Measurements from ENCODE around the gene GGT7. TPM values are rescaled to one million over a fixed set of nuclear protein-coding genes. Genes with fewer than 3 reads are reported as not detected.
"Not testable (repeated sequence)": the region's sequence is repeated elsewhere in the genome, so short reads cannot be mapped to it uniquely, and the experiment has no call there.

GGT7 gene
- total RNA-seq, 1 experiment from 2014 or later = 27.7 TPM

DNA sequence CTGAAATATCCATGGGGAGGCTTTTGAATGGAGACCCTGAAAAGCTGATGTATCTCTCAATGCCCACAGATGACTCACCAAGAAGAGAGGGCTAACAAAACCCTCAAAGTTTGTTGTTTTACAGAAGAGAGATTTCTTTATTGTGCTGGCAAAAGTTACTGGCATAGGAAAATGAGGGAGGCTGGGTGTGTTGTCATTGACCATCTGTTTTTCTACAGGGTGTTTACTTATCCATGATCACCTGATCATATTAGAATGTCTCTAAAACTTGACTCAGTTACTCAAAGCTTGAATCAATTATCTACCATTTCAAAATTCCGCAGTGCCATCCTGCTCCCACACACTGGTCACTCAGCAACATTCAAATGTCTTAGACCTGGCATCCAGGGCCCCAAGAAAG, 57.0 kb downstream of the GGT7 start:
- no peaks in the 10 kb centered on the region for H3K27me3 Mint-ChIP-seq (ENCODE audit: low read depth)
- H3K27ac Mint-ChIP-seq = no peak overlapping the region
- TF ChIP-seq RORB (CRISPR knock-in tag; IDR thresholded peaks at IDR 0.05) (no peak), SMAD3 (CRISPR knock-in tag; IDR thresholded peaks at IDR 0.05; ENCODE audit: borderline replicate concordance) (no peak), ZNF317 (CRISPR knock-in tag; IDR thresholded peaks at IDR 0.05; ENCODE audit: borderline replicate concordance, low read depth) (no peak), ZNF121 (CRISPR knock-in tag; IDR thresholded peaks at IDR 0.05) (no peak), EMX1 (CRISPR knock-in tag; IDR thresholded peaks at IDR 0.05) (no peak), ZNF423 (CRISPR knock-in tag; IDR thresholded peaks at IDR 0.05) (no peak), MYBL2 (CRISPR knock-in tag; IDR thresholded peaks at IDR 0.05) (no peak), JAZF1 (CRISPR knock-in tag; IDR thresholded peaks at IDR 0.05) (no peak), ZNF671 (CRISPR knock-in tag; IDR thresholded peaks at IDR 0.05) (no peak)
- TF ChIP-seq, protein P1, sequence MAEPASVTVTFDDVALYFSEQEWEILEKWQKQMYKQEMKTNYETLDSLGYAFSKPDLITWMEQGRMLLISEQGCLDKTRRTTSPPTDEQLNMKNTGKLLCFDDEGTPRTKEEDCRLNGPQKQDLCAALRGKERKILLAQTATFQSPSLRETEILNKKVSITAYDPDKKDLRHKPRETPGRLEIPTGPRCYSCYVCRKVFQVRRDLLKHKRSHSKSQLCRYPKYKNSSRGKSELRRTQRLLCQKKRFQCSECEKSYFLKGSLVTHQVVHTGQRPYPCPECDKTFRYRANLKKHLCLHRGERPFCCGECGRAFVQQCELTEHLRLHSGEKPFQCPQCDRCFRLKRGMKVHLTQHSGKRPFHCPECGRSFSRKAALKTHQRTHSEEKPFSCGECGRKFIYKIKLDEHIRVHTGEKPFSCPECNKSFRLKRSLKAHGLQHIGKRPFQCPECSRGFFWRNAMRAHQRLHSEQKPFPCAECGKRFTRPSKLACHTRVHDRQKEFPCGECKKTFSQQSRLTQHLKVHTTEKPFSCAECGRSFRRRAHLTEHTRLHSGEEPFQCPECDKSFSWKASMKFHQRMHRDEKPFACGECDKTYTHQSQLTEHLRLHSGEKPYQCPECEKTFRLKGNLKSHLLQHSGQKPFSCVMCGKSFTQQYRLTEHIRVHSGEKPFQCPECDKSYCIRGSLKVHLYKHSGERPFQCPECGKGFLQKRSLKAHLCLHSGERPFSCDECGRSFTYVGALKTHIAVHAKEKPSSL (CRISPR knock-in tag; conservative IDR thresholded peaks at IDR 0.05) = no peak
- TF ChIP-seq, protein P2, sequence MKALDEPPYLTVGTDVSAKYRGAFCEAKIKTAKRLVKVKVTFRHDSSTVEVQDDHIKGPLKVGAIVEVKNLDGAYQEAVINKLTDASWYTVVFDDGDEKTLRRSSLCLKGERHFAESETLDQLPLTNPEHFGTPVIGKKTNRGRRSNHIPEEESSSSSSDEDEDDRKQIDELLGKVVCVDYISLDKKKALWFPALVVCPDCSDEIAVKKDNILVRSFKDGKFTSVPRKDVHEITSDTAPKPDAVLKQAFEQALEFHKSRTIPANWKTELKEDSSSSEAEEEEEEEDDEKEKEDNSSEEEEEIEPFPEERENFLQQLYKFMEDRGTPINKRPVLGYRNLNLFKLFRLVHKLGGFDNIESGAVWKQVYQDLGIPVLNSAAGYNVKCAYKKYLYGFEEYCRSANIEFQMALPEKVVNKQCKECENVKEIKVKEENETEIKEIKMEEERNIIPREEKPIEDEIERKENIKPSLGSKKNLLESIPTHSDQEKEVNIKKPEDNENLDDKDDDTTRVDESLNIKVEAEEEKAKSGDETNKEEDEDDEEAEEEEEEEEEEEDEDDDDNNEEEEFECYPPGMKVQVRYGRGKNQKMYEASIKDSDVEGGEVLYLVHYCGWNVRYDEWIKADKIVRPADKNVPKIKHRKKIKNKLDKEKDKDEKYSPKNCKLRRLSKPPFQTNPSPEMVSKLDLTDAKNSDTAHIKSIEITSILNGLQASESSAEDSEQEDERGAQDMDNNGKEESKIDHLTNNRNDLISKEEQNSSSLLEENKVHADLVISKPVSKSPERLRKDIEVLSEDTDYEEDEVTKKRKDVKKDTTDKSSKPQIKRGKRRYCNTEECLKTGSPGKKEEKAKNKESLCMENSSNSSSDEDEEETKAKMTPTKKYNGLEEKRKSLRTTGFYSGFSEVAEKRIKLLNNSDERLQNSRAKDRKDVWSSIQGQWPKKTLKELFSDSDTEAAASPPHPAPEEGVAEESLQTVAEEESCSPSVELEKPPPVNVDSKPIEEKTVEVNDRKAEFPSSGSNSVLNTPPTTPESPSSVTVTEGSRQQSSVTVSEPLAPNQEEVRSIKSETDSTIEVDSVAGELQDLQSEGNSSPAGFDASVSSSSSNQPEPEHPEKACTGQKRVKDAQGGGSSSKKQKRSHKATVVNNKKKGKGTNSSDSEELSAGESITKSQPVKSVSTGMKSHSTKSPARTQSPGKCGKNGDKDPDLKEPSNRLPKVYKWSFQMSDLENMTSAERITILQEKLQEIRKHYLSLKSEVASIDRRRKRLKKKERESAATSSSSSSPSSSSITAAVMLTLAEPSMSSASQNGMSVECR (CRISPR knock-in tag; IDR thresholded peaks at IDR 0.05; ENCODE audit: borderline replicate concordance) = no peak
- no peak overlapping the region for H3K4me3 Mint-ChIP-seq
- ATAC-seq (no peak), DNase-seq (ENCODE audit: low spot score) (no peak)
- CTCF ChIA-PET = no interaction called here
- H3K4me1 Mint-ChIP-seq = peaks cover 10% of the 10 kb centered on the region
- POLR2A ChIA-PET = no interaction called here
- H3K9me3 Mint-ChIP-seq = no peaks in the 10 kb centered on the region
- no peaks in the 10 kb centered on the region for H3K36me3 Mint-ChIP-seq

DNA sequence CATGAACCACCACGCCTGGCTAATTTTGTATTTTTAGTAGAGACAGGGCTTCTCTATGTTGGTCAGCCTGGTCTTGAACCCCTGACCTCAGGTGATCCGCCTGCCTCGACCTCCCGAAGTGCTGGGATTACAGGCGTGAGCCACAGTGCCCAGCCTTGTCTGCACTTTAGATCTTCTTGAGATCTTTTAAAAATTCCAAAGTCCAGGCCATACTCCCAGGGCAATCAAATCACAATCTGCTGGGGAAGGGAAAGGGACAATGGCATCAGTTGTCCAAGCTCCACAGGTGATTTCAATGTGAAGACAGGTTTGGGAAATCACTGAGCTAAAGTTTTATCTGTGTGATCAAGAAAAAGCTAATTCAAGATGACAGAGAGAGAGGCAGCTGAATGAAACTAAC, 64.1 kb downstream of the GGT7 start:
- ChIA-PET CTCF (no interaction called here), POLR2A (no interaction called here)
- H3K4me1 Mint-ChIP-seq = peaks cover 4% of the 10 kb centered on the region
- DNase-seq (ENCODE audit: low spot score) (no peak), ATAC-seq (no peak)
- no peaks in the 10 kb centered on the region for H3K27me3 Mint-ChIP-seq (ENCODE audit: low read depth)
- H3K36me3 Mint-ChIP-seq = no peaks in the 10 kb centered on the region
- H3K4me3 Mint-ChIP-seq = no peak overlapping the region
- H3K9me3 Mint-ChIP-seq = no peaks in the 10 kb centered on the region
- TF ChIP-seq, protein P3, sequence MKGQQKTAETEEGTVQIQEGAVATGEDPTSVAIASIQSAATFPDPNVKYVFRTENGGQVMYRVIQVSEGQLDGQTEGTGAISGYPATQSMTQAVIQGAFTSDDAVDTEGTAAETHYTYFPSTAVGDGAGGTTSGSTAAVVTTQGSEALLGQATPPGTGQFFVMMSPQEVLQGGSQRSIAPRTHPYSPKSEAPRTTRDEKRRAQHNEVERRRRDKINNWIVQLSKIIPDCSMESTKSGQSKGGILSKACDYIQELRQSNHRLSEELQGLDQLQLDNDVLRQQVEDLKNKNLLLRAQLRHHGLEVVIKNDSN (CRISPR knock-in tag; IDR thresholded peaks at IDR 0.05) = no peak
- TF ChIP-seq, protein P4, sequence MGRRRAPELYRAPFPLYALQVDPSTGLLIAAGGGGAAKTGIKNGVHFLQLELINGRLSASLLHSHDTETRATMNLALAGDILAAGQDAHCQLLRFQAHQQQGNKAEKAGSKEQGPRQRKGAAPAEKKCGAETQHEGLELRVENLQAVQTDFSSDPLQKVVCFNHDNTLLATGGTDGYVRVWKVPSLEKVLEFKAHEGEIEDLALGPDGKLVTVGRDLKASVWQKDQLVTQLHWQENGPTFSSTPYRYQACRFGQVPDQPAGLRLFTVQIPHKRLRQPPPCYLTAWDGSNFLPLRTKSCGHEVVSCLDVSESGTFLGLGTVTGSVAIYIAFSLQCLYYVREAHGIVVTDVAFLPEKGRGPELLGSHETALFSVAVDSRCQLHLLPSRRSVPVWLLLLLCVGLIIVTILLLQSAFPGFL (CRISPR knock-in tag; IDR thresholded peaks at IDR 0.05; ENCODE audit: borderline replicate concordance) = no peak
- TF ChIP-seq ZNF317 (CRISPR knock-in tag; IDR thresholded peaks at IDR 0.05; ENCODE audit: borderline replicate concordance, low read depth) (no peak), CREM (CRISPR knock-in tag; IDR thresholded peaks at IDR 0.05) (no peak), PRRX2 (CRISPR knock-in tag; IDR thresholded peaks at IDR 0.05) (no peak), ZNF423 (CRISPR knock-in tag; IDR thresholded peaks at IDR 0.05) (no peak)
- TF ChIP-seq, protein P5, sequence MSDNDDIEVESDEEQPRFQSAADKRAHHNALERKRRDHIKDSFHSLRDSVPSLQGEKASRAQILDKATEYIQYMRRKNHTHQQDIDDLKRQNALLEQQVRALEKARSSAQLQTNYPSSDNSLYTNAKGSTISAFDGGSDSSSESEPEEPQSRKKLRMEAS (CRISPR knock-in tag; IDR thresholded peaks at IDR 0.05) = no peak
- TF ChIP-seq, protein P6, sequence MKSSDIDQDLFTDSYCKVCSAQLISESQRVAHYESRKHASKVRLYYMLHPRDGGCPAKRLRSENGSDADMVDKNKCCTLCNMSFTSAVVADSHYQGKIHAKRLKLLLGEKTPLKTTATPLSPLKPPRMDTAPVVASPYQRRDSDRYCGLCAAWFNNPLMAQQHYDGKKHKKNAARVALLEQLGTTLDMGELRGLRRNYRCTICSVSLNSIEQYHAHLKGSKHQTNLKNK (CRISPR knock-in tag; IDR thresholded peaks at IDR 0.05) = no peak
- TF ChIP-seq, protein P7, sequence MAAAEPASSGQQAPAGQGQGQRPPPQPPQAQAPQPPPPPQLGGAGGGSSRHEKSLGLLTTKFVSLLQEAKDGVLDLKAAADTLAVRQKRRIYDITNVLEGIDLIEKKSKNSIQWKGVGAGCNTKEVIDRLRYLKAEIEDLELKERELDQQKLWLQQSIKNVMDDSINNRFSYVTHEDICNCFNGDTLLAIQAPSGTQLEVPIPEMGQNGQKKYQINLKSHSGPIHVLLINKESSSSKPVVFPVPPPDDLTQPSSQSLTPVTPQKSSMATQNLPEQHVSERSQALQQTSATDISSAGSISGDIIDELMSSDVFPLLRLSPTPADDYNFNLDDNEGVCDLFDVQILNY (CRISPR knock-in tag; IDR thresholded peaks at IDR 0.05) = no peak
- no peak overlapping the region for H3K27ac Mint-ChIP-seq

DNA sequence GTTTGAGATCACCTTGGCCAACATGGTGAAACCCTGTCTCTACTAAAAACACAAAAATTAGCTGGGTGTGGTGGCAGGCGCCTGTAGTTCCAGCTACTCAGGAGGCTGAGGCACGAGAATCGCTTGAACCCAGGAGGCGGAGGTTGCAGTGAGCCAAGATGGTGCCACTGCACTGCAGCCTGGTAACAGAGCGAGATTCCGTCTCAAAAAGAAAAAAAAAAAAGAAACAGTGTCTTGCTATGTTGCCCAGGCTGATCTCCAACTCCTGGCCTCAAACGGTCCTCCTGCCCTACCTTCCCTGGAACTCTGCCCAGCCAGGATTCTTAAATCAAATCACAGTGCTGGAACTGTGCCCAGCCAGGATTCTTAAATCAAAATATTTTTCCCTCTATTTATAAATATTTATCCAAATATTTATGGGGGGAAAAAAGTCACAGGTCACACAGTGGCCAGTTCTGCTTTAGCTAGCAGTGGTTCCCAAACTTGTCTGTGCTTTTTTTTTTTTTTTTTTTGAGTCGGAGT, 64.7 kb downstream of the GGT7 start:
- DNase-seq (ENCODE audit: low spot score); POLR2A ChIA-PET; H3K27me3 Mint-ChIP-seq (ENCODE audit: low read depth); CTCF ChIA-PET; H3K9me3 Mint-ChIP-seq; H3K27ac Mint-ChIP-seq; ATAC-seq; H3K4me1 Mint-ChIP-seq; H3K36me3 Mint-ChIP-seq; H3K4me3 Mint-ChIP-seq: not testable (repeated sequence)
